Activated CD4-positive, CD25-positive, alpha-beta regulatory T cell treated with anti-CD3 and anti-CD28 coated beads, Interleukin-2, amount 50 U/mL, for 72 hours (primary cell): Measurements from ENCODE around the gene KRTAP12-4.
"Not testable (repeated sequence)": the region's sequence is repeated elsewhere in the genome, so short reads cannot be mapped to it uniquely, and the experiment has no call there.

Source experiments
- DNase-seq: peaks from one replicate; pipeline ENCODE4 v3.0.0; 2021

Gene KRTAP12-4

DNA sequence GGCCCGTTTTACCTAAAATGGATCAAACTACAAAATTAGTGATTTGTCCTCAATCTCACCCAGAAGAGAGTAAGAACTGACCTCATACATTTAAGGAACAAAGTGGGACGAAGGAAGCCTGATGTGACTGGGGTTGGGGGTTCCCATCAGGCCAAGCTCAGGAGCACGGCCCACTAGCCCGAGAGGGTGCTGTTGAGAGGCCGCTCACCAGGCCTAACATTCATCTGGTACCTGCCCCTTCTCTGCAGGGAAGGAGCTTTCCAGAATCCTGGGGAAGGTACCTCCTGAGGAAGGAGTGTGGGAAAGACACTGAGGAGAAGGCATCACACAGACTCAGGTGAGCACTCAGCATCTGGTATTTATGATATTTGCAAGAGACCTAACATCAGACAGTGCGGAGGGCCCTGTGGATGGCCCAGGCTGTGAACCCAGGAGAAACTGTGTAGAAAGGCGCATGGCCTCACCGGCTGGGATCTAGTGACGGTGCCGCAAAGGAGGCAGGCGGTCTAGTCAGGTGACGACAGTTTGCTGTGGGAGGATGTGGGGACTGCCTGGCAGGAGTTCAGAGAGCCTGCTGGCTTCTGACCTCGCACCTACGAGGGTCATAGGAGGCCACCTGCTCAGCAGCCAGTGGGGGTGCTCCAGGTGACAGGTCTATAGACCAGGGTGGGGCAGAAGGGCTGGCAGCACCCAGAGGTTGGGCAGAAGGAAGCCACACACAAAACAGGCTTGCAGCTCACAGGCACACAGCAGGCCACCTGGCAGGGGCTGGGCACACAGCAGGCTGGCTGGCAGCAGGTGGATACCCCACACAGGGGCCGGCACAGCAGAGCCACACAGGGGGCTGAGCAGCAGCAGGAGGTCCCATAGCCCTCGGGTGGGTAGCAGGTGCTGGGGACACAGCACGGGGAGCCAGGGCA is 543 bp downstream of the KRTAP12-4 start:
- DNase-seq: no peak

DNA sequence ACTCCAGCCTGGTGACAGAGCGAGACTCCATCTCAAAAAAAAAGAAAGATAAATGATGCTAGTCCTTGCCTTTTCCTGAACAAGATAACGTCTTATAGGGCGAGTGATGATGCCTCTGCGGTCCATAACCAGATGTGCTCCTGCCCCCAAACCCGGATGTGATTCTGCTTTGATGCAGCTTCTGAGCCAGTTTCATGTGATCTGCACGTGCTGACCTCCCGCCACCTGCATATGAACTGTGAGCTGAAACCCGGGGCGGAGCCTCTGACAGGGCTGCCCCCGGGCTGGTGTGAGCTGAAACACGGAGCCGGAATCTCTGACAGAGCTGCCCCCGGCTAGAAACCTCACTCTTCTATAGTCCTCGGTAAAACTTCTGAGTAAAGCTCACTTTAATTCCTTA is 1.3 kb downstream of the KRTAP12-4 start:
- no peak for DNase-seq

DNA sequence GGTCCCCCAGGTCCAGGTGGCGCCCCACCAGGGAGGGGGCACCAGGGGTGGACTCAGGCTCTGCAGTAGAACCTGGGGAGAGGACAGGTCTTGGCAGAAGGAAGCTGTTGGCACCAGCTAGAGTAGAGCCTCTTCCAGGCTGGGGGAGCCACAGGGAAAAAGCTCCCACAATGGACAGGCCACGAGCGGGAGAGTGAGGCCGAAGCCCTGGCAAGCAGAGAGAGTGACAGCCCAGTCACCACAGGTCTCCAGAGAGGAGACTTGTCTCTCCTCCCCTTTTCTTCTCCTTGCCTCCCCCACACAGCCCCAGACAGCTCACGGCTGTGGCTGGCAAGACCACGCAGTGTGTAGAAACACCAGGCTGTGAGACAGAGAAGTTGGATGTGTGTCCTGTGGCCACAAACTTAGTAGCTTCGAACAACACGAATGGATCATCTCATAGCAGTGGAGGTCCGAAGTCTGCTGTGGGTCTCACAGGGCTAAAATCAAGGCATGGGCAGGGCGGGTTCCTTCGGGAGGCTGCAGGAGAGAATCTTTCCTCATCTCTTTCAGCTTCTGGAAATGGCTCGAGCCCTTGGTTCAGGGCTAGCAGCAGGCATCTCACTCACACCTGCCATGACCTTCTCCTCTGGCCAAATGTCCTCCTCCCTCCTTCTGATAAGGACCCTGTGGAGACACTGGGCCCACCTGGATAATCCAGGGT is 3.3 kb downstream of the KRTAP12-4 start:
- no peak for DNase-seq

DNA sequence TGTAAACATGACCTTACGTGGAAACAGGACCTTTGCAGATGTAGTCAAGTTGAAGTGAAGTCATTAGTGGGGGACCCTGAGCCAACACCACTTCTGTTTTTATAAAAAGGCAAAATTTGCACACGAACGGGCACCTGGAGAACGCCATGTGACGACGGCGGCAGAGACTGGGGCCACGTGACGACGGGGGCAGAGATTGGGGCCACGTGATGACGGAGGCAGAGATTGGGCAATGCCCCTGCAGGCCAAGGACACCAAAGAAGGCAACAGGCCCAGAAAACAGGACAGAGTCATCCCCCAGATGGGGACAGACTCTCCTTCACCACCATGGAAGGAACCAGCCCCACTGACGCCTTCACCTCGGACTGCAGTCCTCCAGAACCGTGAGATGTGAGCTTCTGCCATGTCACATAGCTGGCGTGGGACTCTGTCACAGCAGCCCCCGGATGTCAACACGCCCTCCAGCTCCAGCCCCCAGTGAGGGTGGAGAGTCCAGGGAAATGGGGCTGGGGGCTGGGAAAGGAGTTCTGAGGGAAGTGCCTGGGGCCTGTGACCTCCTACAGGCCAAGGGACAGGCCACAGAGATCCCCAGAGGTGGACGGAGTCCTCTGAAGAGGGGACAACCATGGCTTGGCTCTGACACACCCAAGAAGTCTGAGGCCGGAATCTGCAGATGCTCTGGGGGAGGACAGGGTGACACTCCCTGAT is 4.0 kb downstream of the KRTAP12-4 start:
- DNase-seq: no peak

DNA sequence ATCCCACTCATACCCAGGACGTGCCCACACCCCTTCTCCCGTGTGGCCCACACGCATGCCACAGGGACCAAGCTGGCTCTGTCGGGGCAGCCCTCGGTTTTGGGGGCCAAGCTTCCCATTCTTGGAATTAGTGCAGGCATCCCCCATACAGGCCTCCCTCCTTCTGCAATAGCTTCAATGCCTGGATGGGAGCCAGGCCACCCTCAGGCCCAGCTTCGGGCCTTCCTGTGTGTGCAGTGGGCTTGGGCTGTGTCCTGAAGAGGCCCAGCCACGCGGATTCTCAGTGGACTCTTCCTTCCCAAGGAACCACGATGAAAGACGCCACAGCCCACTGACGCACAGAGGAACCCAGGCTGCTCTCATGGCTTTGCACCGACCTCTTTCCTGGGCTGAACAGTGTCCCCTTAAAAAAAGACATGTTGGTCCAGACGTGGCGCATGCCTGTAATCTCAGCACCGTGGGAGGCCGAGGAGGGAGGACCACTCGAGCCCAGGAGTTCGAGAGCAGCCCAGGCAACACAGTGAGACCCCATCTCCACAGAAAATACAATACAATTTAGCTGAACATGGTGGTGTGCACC is 4.8 kb downstream of the KRTAP12-4 start:
- no peak for DNase-seq

DNA sequence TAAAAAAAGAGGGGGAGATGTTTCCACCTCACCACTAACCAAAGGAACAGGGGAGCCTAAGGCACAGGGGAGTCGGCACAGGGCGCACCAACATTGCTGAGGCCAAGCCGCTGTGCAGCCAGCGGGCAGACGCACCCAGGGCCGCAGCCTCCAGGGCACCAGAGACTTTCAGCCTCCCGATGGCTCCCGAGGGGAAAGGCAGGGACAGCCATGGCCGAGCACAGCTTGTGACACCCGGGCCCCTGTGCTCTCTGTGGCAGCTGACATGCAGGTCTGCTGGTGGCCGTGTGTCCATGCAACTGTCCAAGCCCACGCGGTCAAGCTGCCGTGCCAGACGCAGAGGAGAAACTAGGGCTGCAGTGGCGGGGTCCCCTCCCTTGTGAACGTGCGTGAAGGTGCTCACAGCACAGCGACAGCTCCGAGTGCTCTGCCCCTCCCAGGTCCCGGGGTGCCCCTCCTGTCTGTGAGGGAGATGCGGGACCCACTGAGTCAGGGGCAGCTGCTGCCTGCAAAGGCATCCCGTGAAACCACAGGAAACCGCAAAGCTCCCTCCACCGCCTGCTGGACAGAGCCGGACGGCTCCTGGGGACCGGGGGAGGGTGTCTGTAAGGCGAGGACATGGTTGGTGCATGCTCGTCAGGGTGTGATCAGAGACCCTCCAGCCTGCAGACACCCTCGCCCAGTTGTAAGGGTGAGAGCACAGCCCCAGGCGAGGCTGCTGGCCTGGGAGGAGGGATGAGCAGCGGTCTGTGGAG is 5.7 kb downstream of the KRTAP12-4 start:
- DNase-seq: no peak

DNA sequence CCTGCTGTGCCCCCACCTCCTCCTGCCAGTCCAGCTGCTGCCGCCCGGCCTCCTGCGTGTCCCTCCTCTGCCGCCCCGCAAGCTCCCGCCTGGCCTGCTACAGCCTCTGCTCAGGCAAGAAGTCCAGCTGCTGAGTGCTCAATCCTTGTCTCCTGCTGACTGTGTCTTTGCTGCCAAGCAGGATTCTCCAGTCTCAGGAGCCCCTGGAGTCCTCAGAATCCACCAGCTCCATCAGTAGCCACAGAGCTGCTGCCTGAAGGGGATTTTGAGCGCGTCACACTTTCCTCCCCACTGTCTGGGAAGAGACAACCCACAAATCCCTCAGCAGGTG is 7.3 kb downstream of the KRTAP12-4 start:
- DNase-seq: no peak

DNA sequence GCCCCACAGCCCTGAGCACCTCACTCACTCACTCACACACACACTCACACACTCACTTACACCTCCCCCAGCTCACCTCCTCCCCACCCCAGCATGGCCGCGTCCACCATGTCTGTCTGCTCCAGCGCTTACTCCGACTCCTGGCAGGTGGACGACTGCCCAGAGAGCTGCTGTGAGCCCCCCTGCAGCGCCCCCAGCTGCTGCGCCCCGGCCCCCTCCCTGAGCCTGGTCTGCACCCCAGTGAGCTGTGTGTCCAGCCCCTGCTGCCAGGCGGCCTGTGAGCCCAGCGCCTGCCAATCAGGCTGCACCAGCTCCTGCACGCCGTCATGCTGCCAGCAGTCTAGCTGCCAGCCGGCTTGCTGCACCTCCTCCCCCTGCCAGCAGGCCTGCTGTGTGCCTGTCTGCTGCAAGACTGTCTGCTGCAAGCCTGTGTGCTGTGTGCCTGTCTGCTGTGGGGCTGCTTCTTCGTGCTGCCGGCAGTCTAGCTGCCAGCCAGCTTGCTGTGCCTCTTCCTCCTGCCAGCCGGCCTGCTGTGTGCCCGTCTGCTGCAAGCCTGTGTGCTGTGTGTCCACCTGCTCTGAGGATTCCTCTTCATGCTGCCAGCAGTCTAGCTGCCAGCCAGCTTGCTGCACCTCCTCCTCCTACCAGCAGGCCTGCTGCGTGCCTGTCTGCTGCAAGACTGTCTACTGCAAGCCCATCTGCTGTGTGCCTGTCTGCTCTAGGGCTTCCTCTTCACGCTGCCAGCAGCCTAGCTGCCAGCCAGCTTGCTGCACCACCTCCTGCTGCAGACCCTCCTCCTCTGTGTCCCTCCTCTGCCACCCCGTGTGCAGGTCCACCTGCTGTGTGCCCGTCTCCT is 7.9 kb downstream of the KRTAP12-4 start, which contains the start of gene KRTAP10-11:
Gene KRTAP10-11, plus strand, starts transcription at position 49 of the 856 bp plus-strand sequence. Its CDS starts 45 bp downstream, at position 94.
- not testable (repeated sequence) for DNase-seq

DNA sequence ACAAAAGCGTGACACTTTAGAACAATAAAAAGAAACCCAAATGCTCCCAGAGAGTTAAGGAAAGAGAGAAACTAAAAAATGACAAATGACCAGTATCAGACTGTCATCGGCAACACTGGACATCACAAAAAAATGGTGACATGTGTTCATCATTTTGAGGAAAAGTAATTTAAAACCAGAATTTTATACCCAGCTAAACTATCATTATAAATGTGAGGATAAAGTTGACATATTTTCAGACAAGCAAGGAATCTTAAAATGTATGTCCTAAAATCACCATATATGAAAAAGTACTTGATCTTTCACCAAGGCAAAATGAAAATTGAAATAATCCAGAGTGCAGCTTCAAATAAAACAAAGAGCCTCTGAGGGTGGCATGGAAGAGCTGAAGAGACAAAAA is 9.6 kb downstream of the KRTAP12-4 start:
- no peak for DNase-seq

DNA sequence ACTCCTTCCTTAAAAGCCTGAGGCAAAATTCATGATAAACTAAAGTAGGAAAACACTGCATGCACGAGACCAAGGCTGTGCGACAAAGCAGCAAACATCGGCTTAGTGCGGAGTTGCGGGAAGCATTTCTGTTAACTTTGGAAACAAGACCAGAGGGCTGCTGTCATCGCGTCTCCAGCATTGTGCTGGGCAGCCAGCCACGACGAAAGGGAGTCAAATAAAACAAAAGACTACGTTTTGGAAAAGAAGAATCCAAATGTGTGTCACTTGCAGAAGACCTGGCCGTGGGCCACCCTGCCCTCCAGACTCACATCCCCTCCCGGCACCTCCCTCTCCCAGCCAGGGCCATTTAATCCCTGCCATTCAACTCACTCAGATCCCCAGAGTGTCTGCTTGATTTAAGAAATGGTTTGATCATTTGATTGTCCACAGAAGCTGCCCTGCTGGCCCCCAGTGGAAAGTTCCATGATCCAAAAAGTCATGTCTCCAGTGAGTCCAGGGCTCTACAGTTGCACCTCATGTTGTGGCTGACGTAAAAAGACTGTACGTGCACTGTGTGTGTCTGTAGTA is 10.6 kb downstream of the KRTAP12-4 start:
- DNase-seq: no peak

DNA sequence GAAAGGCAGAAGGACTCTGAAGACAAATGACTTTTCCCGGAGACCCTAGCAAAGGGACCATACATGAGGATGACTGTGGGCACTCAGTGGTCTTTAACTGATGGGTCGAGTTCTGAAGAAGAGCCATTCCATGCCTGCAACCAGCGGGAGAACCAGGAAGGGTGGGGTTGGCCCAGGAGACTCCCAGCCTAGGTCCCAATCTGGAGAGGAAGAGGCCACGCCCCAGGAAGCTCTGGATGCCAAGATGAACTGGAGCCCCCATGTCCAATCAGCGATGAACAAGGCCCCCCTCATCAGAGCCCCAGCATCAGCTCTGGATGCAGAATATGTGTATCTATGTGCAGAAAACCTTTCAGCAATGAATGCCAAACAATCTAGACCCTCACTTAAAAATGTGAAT is 13.7 kb downstream of the KRTAP12-4 start:
- no peak for DNase-seq

DNA sequence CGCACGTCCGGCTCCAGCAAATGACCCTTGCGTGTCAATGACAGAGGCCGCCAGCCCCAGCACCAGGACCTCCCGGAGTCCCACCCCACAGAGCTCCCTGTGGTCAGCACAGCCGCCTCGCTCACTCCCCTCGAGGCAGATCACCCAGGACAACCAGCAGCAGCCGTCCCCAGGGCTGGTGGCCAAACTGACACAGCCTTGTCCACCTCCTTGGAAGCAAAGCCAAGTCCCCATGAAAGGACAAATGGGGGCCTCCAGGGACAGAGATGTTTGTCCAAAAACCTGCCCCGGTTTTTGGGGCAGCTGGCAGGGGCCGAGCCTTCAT is 15.2 kb downstream of the KRTAP12-4 start:
- no peak for DNase-seq

DNA sequence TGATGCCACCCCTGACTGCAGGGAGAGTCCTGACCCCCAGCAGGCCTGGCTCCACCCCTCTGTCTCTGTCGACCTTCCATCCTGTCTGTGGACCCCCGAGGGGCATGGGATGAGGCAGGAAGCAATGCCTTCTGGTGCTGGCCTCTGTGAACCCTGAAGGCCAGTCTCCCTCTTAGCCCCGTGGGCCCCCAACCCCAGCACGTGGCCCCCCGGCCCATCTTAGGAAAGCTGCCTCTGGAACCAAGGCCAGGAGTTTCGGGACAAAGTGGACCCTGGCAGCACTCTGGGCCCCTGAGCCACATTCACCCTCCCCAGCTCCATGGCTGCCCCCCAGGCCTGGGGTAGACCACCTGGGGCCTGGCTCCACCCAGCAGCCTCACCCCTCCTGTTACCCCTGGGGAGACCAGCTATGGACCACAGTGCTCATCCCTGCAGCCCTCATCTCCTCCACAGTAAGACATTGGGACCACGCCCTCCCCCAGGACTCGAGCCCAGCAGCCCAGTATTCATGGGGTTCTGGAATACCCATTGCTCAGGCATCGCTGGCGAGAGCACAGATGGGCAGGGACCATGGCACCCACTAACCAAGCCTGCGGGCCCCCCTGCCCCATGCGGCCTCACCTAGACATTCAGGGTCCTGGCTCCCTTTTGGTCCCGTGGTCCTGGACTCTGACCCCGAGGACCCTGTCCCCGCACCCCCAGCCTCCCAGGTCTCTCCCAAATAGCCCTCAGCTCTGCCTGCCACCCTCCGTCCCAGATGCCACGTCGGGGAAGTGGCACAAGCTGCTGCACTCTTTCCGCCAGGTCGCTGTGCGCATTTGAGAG is 15.7 kb downstream of the KRTAP12-4 start:
- DNase-seq: not testable (repeated sequence)

DNA sequence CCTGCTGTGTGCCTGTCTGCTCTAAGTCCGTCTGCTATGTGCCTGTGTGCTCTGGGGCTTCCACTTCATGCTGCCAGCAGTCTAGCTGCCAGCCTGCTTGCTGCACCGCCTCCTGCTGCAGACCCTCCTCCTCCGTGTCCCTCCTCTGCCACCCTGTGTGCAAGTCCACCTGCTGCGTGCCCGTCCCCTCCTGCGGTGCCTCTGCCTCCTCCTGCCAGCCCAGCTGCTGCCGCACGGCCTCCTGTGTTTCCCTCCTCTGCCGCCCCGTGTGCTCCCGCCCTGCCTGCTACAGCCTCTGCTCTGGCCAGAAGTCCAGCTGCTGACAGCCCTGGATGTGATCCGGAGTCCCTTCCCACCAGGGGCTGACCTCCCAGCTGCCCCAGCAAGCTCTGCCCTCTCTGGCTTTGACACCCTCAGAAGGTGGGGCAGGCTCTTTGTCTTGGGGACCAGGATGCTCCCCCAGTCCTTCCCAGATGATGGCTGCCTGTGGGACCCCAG is 16.6 kb downstream of the KRTAP12-4 start:
- DNase-seq: peak; percentile 20

DNA sequence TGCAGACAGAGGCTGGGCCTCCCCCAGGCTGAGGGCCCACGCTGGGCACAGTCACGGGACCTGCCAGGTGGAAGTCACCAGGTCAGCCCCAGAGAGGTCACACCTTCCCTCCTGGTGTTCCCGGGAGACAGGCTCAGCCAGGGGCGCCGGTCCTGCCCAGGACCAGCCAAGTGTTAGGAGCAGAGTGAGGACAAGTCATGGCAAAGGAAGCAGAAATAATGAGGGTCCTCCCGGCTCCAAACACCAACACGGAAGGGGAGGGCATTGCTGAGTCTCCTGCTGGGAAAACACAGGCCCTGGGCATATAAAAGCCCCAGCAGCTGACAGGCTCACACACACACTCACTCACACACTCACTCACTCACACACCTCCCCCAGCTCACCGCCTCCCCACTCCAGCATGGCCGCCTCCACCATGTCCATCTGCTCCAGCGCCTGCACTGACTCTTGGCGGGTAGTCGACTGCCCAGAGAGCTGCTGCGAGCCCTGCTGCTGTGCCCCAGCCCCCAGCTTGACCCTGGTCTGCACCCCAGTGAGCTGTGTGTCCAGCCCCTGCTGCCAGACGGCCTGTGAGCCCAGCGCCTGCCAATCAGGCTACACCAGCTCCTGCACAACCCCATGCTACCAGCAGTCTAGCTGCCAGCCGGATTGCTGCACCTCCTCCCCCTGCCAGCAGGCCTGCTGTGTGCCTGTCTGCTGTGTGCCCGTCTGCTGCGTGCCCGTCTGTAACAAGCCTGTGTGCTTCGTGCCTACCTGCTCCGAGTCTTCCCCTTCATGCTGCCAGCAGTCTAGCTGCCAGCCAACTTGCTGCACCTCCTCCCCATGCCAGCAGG is 17.2 kb downstream of the KRTAP12-4 start, which contains the start of gene KRTAP10-10:
Gene KRTAP10-10, plus strand, starts transcription at position 339 of the 833 bp plus-strand sequence. Its CDS starts 62 bp downstream, at position 401.
- DNase-seq: no peak

DNA sequence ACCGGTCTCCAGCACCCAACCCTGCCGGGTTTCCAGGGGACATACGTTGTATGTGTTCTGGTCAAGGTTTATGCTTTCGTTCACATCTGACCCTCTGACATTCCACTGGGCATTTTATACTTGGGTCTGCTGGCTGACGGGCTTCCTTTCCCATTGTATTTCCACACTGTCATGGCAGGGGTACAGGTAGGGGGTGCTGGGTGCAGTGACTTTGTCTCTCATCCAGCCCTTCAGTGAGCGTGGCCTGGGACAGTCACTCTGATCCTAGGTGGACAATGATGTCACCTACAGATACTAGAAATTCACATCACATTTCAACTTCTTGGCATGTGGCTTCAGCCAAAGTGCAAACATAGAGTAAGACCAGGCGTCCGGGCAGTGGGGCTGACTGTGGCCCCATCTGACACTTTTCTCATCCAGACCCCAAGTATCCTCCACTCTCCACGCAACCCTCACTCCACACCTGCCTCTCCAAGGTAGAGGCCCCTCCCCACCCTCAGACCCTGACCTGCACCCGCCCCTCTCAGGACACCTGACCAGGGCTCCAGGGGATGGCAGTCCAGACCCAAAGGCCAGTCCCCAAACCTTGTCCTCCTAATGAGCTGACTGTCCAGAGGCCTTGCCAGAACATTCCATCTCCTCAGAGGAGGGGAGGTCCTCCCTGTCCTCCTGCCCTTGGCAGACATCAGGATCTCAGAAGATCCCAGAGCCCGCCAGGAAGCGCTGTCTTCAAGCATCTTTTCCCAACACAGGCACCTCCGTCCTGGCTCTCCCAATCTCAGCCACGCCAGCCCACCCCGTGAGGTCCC is 18.0 kb downstream of the KRTAP12-4 start:
- DNase-seq: no peak

DNA sequence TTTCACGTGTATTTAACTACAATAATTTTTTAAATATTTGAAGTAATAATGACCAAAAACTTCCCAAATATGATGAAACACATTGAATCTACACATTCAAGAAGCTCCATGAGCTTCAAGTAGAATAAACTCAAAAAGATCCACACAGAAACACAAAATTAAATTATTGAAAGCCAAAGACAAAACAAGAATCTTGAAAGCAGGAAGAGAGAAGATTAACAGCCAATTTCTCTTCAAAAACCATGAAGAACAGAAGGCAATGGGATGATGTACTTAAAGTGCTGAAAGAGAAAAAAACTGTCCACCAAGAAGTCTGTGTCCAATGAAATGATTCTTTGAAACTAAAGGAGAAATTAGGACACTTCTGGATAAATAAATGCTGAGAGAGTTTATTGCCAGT is 22.4 kb downstream of the KRTAP12-4 start:
- DNase-seq: no peak

DNA sequence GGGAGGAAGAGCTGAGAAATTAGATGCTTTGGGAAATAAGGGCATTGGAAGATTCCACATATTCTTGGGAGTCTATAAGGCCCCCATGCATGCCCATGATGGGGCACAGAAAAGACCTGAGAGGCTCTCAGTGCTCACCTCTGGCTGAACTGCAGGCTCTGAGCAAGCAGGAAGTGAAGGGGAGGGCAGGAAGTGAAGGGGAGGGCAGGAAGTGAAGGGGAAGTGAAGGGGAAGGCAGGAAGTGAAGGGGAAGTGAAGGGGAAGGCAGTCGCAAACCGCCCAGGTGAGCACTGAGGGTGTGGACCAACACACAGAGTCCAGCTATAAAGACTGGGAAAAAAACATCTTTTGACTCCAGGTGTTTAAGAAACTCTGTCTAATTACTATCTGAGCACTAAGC is 24.0 kb downstream of the KRTAP12-4 start:
- no peak for DNase-seq
